SU-DHL-6 (cell line): ENCODE results near the gene DIP2C.

Experiments
- H2AFZ ChIP-seq: fragments of 200-600 bp; sonication (generic); 2 replicates; pipeline ENCODE4 v1.6.1; 2014; ENCODE audit warnings: low read depth, mild to moderate bottlenecking, moderate library complexity, mixed read lengths, antibody characterized with exemption, low read length; ENCODE audit not compliant: severe bottlenecking
- H3F3A ChIP-seq: fragments of 200-600 bp; shearing (Covaris generic); 2 replicates; pipeline ENCODE4 v1.6.0; 2016; ENCODE audit warnings: antibody characterized with exemption, mild to moderate bottlenecking; ENCODE audit not compliant: insufficient read depth
- H3K27ac ChIP-seq: fragments of 200-600 bp; sonication (generic); 2 replicates; pipeline ENCODE4 v1.5.1; 2016; ENCODE audit warnings: low read depth, mild to moderate bottlenecking, low read length, moderate library complexity, mixed read lengths
- H3K27me3 ChIP-seq: fragments of 200-600 bp; sonication (generic), shearing (Covaris generic); 2 replicates; pipeline ENCODE4 v1.6.0; 2014; ENCODE audit warnings: mild to moderate bottlenecking, low read length
- H3K36me3 ChIP-seq: fragments of 200-600 bp; sonication (generic); 2 replicates; pipeline ENCODE4 v1.6.1; 2014; ENCODE audit warnings: mild to moderate bottlenecking, low read length, mixed read lengths
- H3K4me2 ChIP-seq: fragments of 300-600, 200-600 bp; shearing (Covaris generic), sonication (generic); 2 replicates; pipeline ENCODE4 v1.6.0; 2014; ENCODE audit warnings: low read length, low read depth, mild to moderate bottlenecking; ENCODE audit not compliant: poor library complexity, severe bottlenecking
- H3K4me3 ChIP-seq: fragments of 200-600 bp; sonication (generic); 2 replicates; pipeline ENCODE4 v1.5.1; 2014; ENCODE audit warnings: antibody characterized with exemption, low read length, mild to moderate bottlenecking, mixed read lengths; ENCODE audit not compliant: insufficient read depth, poor library complexity, severe bottlenecking
- H3K79me2 ChIP-seq: fragments of 200-600 bp; sonication (generic); 2 replicates; pipeline ENCODE4 v1.6.1; 2014; ENCODE audit warnings: mild to moderate bottlenecking, low read length, moderate library complexity; ENCODE audit not compliant: insufficient read depth
- H3K9ac ChIP-seq: fragments of 200-600 bp; sonication (generic); 2 replicates; pipeline ENCODE4 v1.7.0; 2014; ENCODE audit warnings: mild to moderate bottlenecking, low read length
- H3K9me2 ChIP-seq: fragments of 200-600 bp; sonication (generic); replicated peaks from 2 replicates; pipeline ENCODE4 v1.6.1; 2014; ENCODE audit warnings: low read length; ENCODE audit not compliant: insufficient read depth
- H3K9me3 ChIP-seq: fragments of 200-600 bp; sonication (generic); 2 replicates; pipeline ENCODE4 v1.6.1; 2014; ENCODE audit warnings: low read length, mixed read lengths; ENCODE audit not compliant: insufficient read depth
- H4K20me1 ChIP-seq: fragments of 200-600 bp; sonication (generic); 2 replicates; pipeline ENCODE4 v1.6.1; 2014; ENCODE audit warnings: low read depth, mild to moderate bottlenecking, antibody characterized with exemption, low read length, moderate library complexity, mixed read lengths
- EZH2phosphoT487 ChIP-seq: fragments of 200-600 bp; sonication (generic), shearing (Covaris generic); conservative IDR thresholded peaks from 2 replicates; pipeline ENCODE4 v1.6.1; 2018; ENCODE audit warnings: mild to moderate bottlenecking, antibody characterized with exemption, low read length, moderate library complexity, mixed read lengths
- TF ChIP-seq, protein P1 (sequence below): fragments of 200-600 bp; sonication (generic); IDR thresholded peaks from one replicate; pipeline ENCODE4 v1.5.1; 2017; ENCODE audit warnings: antibody characterized with exemption, mild to moderate bottlenecking, low read length, moderate library complexity; ENCODE audit not compliant: insufficient read depth, poor library complexity, severe bottlenecking

The DIP2C gene

DNA sequence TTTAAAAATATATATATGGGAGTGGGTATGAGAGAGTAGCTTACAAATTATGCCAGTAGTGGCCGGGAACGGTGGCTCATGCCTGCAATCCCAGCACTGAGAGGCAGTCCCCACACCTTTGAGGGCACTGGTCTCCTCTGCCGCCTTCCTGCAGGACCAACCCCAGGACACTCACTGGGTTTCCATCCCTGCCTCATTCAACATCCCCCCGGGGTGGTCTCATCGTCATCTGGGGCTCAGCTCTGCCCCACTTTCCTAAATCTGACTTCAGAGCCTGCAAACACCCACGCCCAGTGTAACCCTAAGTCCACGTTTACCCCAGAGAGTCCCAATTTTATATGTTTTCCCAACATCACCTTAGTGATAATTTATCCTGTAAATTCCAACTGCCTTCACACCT lies 96.5 kb downstream of the DIP2C start:
- no peak for TF ChIP-seq EZH2phosphoT487
- TF ChIP-seq, protein P1, sequence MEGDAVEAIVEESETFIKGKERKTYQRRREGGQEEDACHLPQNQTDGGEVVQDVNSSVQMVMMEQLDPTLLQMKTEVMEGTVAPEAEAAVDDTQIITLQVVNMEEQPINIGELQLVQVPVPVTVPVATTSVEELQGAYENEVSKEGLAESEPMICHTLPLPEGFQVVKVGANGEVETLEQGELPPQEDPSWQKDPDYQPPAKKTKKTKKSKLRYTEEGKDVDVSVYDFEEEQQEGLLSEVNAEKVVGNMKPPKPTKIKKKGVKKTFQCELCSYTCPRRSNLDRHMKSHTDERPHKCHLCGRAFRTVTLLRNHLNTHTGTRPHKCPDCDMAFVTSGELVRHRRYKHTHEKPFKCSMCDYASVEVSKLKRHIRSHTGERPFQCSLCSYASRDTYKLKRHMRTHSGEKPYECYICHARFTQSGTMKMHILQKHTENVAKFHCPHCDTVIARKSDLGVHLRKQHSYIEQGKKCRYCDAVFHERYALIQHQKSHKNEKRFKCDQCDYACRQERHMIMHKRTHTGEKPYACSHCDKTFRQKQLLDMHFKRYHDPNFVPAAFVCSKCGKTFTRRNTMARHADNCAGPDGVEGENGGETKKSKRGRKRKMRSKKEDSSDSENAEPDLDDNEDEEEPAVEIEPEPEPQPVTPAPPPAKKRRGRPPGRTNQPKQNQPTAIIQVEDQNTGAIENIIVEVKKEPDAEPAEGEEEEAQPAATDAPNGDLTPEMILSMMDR = no peak
- Histone ChIP-seq H3K36me3 (no peaks in the 10 kb centered on the region), H3K9me2 (no peaks in the 10 kb centered on the region), H3K4me2 (no peak overlapping the region), H3K9me3 (no peaks in the 10 kb centered on the region), H3F3A (no peaks in the 10 kb centered on the region), H4K20me1 (no peaks in the 10 kb centered on the region), H3K27me3 (no peaks in the 10 kb centered on the region), H3K27ac (no peak overlapping the region), H2AFZ (no peak overlapping the region), H3K4me3 (no peak overlapping the region), H3K79me2 (no peaks in the 10 kb centered on the region), H3K9ac (no peak overlapping the region)

DNA sequence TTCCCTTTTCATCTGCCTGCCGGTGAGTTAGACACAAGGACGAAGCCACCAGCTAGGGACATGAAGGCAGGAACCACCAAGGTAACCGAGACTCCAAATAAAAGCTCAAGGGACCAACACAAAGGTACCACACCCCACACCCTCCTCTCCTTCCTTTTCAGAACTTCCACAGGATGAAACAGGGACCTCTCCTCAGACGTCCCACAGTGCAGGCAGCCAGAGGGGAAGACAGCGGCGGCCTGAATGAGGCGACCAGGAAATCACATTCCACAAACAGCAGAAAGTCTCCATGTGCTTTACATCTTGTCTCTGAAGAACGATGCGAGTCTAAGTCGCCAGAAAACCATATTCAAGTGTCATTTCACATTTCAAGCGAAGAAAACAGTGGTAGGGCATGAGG lies 97.8 kb downstream of the DIP2C start:
- Histone ChIP-seq H3K4me2 (no peak overlapping the region), H3K79me2 (no peaks in the 10 kb centered on the region), H3F3A (no peaks in the 10 kb centered on the region), H3K9me2 (no peaks in the 10 kb centered on the region), H3K27me3 (no peaks in the 10 kb centered on the region), H3K9me3 (no peaks in the 10 kb centered on the region), H3K36me3 (no peaks in the 10 kb centered on the region), H3K9ac (no peak overlapping the region), H3K27ac (no peak overlapping the region), H2AFZ (no peak overlapping the region), H4K20me1 (no peaks in the 10 kb centered on the region), H3K4me3 (no peak overlapping the region)
- no peak for TF ChIP-seq EZH2phosphoT487
- TF ChIP-seq, protein P1 = no peak

- no peaks in the 10 kb centered on the region for H3F3A ChIP-seq
- no peak overlapping the region for H3K9ac ChIP-seq
- no peak for TF ChIP-seq EZH2phosphoT487
- TF ChIP-seq, protein P1 = no peak
- H3K9me3 ChIP-seq = no peaks in the 10 kb centered on the region
- H3K4me3 ChIP-seq = no peak overlapping the region
- H3K27ac ChIP-seq = no peak overlapping the region
- no peaks in the 10 kb centered on the region for H3K79me2 ChIP-seq
- H4K20me1 ChIP-seq = no peaks in the 10 kb centered on the region
- no peak overlapping the region for H3K4me2 ChIP-seq
- no peaks in the 10 kb centered on the region for H3K9me2 ChIP-seq
- no peaks in the 10 kb centered on the region for H3K27me3 ChIP-seq
- no peaks in the 10 kb centered on the region for H3K36me3 ChIP-seq
- H2AFZ ChIP-seq = no peak overlapping the region
These were observed 98.7 kb downstream of the DIP2C start for GRCh38 chr10:590721-591120.
